NCI-H2029 treated with DMSO at 0.1 percent for 48 hours (cell line): Measurements from ENCODE around the gene SEPTIN14.
"Not testable (repeated sequence)": the region's sequence is repeated elsewhere in the genome, so short reads cannot be mapped to it uniquely, and the experiment has no call there.

Experiments used
- DNase-seq: peaks from one replicate; lab custom pipeline; 2025; lab: John Stamatoyannopoulos, UW

The SEPTIN14 gene

GRCh38 chr7:55784151-55784550, 78.4 kb downstream of the SEPTIN14 start:
- no peak for DNase-seq

- DNase-seq = no peak
Measured at GRCh38 chr7:55778631-55779030, 83.9 kb downstream of the SEPTIN14 start.

- no peak for DNase-seq
Measured at GRCh38 chr7:55776196-55776595, 86.4 kb downstream of the SEPTIN14 start.

- DNase-seq = no peak
Measured at GRCh38 chr7:55775051-55775420, 87.5 kb downstream of the SEPTIN14 start.

GRCh38 chr7:55774327-55775050, 88.1 kb downstream of the SEPTIN14 start:
- no peak for DNase-seq

- no peak for DNase-seq
Measured at GRCh38 chr7:55770778-55771177, 91.8 kb downstream of the SEPTIN14 start.

GRCh38 chr7:55753274-55753862, 109.2 kb downstream of the SEPTIN14 start:
- DNase-seq = not testable (repeated sequence)

- DNase-seq = not testable (repeated sequence)
Measured at GRCh38 chr7:55744706-55745105, 117.8 kb downstream of the SEPTIN14 start.
